Activated CD4-positive, alpha-beta T cell treated with anti-CD3 and anti-CD28 coated beads, Interleukin-2, amount 50 U/mL, for 1 hour (primary cell): ENCODE data around the gene SDF4.

Experiments used
- DNase-seq: peaks from one replicate; pipeline ENCODE4 v3.0.0-alpha.2; 2020

SDF4 gene

GRCh38 chr1:1240822-1241587 lies 9.2 kb upstream of the SDF4 start:
- DNase-seq, result no peak

GRCh38 chr1:1240348-1240732 lies 8.5 kb upstream of the SDF4 start:
- no peak for DNase-seq

- no peak for DNase-seq
Observed at GRCh38 chr1:1239614-1240347, 8.0 kb upstream of the SDF4 start.

- DNase-seq, result no peak
Observed at GRCh38 chr1:1239227-1239613, 7.4 kb upstream of the SDF4 start.

- DNase-seq, result no peak
Observed at GRCh38 chr1:1238702-1239178, 6.9 kb upstream of the SDF4 start.

- no peak for DNase-seq
Observed at GRCh38 chr1:1237874-1238701, 6.3 kb upstream of the SDF4 start.

GRCh38 chr1:1236945-1237873 lies 5.4 kb upstream of the SDF4 start:
- DNase-seq, result no peak

GRCh38 chr1:1236176-1236763 lies 4.5 kb upstream of the SDF4 start:
- no peak for DNase-seq

- DNase-seq, result no peak
Observed at GRCh38 chr1:1235016-1235744, 3.4 kb upstream of the SDF4 start.

- no peak for DNase-seq
Observed at GRCh38 chr1:1234180-1234808, 2.5 kb upstream of the SDF4 start.

GRCh38 chr1:1233567-1233892 lies 1.7 kb upstream of the SDF4 start:
- DNase-seq, result no peak

GRCh38 chr1:1232796-1233566 lies 1.2 kb upstream of the SDF4 start:
- no peak for DNase-seq

GRCh38 chr1:1232208-1232795 lies 501 bp upstream of the SDF4 start, which contains the start of gene B3GALT6:
Gene B3GALT6 (plus strand): TSS chr1:1232237. CDS start chr1:1232279, 42 bp downstream.
- DNase-seq, result no peak

GRCh38 chr1:1230656-1231399 lies 973 bp downstream of the SDF4 start:
- no peak for DNase-seq

- DNase-seq, result no peak
Observed at GRCh38 chr1:1229770-1230169, 2.0 kb downstream of the SDF4 start.

GRCh38 chr1:1228596-1229321 lies 3.0 kb downstream of the SDF4 start:
- DNase-seq, result no peak

- DNase-seq, result no peak
Observed at GRCh38 chr1:1228187-1228586, 3.6 kb downstream of the SDF4 start.

GRCh38 chr1:1227386-1227785 lies 4.4 kb downstream of the SDF4 start:
- no peak for DNase-seq
